T-helper 1 cell (primary cell): ENCODE measurements around the gene ZNRF3.
"Not testable (repeated sequence)": the region's sequence is repeated elsewhere in the genome, so short reads cannot be mapped to it uniquely, and the experiment has no call there.

ENCODE experiments used
- DNase-seq, 5 donors: peaks; one replicate each; pipeline ENCODE4 v3.0.0-alpha.2; 2012 to 2020

The ZNRF3 gene

DNA sequence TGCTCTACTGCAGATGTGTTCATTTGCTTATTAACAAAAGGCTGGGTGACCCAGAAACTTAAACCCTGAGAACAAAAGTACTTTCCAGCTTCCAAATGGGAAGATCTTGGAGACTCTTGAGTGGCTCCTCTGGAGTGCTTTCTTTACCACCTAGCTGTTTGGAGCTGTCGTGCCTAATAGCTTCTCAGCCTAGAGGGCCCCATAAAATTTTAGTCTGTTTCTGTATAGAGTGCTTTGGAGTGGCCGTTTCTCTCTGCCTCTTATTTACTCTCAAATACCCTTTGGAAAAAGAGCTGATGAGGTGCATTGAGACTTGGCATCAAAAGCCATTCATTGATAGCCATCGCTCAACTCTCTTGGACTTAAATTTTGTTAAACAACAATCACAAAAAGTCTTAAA, 50.7 kb downstream of the ZNRF3 start:
- DNase-seq = no peak

DNA sequence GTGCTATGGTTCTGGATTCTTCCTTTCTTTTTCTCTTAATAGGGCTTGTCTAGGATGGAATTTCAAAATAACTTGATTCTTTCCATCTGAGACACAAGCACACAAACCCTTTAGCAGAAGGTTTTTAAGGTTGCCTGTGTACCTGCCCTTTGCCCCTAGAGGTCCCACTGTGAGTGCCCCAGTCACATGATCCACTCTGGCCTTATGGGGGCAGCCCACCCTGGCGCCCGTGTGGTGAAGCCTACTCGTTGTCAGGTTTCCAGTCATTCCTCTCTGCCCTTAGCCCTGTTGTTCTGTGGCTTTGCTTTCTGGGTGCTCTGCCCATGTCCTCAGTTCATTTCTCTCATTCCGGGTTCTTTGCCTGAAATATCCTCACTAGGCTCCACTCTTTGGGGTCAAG, 51.8 kb downstream of the ZNRF3 start:
- no peak for DNase-seq

DNA sequence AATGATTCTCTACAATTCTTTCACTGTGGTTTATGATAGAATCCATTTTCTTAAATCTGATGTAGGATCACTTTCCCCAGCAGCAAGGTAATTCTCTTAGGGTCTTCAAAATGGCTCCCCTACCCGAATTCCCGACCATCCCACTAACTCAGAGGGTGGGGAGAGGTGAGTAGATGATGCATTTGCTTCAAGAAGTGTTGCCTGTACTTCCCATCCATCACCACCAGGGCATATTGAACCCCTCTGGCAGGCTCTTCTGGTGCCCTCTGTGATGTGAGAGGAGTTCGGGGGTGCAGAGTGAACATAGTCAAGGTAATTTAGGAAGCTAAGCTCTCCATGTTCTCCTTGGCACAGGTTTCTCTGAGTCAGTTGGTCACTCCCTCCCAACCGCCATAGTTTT, 52.3 kb downstream of the ZNRF3 start:
- DNase-seq = no peak

DNA sequence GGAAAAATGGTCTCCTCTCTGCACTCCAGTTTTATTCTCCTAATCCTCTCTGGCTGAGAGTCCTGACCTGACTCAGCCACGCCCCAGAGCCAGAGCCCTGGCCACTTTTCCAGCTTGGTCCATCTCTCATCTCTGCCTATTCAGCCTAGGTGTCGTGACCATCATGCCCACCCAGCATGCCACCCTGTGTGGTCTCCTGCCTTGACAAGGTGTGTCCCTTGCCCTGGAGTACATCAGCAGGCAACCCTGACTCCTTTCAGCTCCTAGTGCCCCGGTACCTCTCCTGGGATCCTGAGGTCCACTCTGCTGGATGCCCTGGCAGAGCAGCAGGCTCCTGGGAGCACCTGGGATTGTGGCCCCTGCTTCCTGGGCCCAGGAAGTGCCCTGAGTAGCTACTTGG, 52.8 kb downstream of the ZNRF3 start:
- no peak for DNase-seq

DNA sequence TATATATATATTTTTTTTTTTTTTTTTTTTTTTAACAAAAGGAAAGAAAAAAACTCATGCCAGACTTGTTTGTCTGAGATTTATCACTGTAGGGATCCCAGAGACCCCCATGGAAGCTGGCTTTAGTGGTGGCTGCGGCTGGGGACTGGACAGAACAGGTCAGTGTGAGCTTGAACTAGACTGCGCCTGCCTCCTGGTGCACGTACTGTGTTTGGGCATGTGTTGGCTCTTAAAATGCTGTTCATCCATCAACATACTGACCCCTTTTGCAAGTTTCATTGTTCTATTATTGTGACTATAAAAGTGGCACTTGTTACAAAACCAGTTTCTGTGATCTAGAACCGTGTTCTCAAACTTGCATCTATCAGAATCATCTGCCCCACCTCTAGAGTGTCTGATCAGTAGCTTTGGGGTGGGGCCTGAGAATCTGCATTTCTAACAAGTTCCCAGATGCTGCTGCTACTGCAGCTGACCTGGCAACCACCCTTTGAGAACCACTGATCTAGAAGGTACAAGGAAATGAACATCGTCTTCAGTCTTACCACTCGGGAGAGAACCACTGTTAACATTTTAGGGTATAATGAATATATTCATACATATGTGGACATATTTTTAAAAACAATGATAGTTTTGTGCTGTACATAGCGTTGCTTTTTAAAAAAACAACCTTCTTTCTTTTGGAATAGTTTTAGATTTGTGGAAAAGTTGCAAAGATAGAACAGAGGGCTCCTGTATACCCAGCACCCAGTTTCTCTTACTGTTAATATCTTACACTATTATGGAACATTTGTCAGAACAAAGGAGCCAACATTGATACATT, 54.0 kb downstream of the ZNRF3 start:
- DNase-seq = no peak

DNA sequence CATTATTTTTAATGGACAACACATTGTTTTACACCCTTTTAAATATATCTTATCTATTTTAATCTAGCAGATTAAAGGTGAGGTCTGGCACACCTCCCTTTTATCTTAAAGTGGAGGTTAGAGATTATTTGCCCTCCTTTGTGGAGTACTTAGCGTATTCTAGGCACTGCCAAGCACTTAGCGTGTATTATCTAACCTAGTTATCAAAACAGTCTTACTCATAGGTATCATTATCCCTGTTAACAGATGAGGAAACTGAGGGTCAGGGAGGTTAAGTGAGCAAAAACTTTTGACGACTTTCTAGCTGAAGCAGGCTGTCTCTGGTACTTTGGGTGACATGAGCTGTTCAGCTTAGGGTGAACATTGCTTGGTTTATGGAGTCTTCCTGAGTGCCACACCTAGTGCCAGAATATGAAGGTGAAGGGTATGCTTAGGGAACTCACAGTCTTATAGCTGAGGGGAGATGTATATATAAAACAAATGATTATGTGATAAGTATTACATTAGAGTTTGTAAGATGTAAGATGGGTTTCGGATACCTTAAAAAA, 55.0 kb downstream of the ZNRF3 start:
- no peak for DNase-seq

DNA sequence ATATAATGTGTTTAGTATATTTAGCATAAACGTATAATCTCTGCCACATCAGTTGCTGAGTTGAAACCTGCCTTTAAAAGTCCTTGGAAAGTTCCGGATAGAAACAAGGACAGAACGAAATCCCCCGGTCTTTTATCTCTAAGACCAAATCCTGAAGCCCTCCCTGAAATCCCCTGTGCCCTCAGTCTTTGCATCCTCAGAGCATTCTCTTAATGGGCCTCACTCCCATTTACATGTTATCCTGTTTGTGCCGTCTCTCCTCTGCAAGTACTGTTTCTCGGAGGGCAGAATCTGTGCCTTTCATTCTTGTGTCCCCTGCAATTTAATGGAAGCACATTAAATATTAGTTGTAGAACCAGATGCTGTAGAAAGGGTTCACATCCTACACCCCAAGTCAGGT, 56.0 kb downstream of the ZNRF3 start:
- no peak for DNase-seq

DNA sequence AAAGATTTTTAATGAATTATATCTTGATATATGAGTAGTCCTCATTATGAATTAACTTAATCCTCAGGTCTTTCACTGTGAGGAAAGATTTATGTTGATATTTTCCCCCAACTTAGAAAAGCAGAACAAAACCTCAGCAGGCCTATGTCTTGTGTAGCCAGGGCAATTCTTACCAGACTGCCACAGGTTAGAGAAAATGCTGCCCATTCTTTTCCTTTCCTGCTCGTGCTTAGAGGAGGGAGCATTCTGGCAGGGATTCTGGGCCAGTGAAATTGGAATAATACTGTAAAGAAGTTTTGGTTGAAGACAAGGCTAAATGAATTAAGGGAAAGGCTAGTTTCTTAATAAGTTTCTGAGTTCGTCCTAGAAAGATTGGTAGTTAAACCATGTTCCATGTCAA, 56.6 kb downstream of the ZNRF3 start:
- no peak for DNase-seq

DNA sequence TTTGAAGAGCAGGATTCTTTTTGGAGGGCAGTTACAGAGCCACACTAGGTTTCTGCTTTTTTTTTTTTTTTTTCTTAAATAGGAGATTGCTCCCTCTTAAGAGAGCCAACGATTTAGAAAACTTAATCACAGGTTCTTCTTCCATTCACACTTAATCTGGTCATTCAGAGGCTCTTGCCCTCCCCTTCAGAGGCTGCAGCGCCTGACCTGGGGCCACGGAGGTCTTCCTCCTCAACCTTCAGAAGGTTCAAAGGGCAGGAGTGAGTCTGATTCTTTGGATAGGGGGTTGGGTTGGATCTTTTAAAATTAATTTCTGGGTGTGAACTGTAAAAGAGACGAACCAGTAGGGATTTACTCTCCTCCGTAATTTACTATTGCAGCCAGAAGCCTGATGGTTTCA, 57.1 kb downstream of the ZNRF3 start:
- DNase-seq = no peak

DNA sequence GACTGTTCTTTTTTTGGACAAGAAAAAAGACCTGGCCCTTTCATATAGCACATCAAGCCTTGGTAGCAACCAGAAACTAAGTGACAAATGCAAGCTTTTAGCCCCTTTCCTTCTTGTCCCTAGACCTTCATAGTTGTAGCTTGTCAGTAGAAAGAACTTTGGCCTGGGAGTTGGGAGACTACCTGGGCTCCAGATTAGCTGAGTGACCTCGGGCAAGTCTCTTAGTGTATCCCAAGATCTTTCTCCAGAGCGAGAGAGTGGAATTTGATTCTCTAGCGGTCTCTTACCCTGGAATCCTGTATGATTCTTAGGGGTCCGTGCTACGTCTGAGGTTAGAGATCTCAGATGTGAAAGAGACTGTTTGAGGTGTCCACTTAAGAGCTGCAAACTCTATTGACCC, 59.0 kb downstream of the ZNRF3 start:
- no peak for DNase-seq

DNA sequence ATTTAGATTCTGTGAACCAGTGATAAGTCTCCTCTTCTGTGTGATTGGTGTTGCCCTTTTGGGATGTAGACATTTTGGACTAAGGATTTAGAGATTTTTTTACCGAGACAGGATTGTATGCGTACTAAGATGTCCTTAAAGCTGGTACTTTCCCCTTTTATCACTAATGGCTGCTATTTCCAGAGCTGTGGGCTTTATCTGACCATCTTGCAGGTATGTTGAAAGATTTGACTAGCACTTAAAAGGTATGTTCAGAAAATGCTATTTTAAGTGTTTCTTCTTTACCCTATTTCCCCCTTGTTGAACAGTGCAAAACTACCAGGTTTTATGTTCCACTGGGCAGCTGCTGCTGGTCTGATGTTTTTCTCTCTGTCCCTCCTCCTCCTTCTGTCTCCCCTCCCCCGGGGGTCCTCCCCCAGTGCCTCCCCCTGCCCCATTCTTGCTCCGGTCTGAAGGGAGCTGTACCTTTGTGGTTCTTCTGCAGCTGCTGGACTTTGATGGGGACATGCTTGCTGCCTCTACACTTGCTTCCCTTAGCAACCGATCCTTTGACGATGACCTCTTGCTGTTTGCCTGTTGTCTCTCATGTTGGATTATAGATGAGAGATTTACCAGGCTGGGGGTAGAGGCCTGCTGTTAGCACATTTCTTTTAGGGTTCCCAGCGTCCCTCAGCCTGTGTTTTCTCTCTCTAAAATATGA, 59.6 kb downstream of the ZNRF3 start:
- DNase-seq = no peak

DNA sequence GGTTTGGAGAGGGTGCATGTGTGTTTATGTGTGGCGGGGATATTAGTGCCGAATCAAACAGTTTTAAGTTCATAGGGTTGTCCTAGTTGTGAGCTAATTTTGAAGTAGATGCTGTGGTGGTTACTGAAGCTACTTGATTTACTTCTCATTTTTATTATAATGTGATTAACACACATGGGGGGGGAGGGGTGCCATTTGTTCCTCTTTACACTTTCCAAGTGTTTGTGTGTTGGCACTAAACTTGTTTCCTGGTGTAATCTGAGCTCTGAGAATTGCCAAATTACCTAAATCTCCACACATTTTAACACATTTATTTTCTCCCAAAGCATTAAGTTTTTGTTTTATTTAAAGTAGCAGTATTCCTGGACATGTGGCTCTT, 60.1 kb downstream of the ZNRF3 start:
- DNase-seq = no peak

DNA sequence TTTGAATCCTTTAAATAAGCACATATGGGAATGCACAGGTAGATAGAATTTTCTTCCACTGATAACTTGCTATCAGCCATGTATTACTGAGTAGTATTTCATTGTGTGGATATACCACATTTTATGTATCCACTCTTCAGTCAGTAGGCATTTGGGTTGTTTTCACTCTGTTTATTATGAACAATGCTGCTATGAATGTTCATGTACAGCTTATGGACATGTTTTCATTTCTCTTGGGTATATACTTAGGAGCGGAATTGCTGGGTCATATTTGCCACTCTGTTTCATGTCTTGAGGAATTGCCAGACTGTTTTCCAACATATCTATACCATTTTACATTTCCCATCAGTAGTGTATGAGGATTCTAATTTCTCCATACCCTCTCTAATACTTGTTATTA, 63.8 kb downstream of the ZNRF3 start:
- DNase-seq = no peak

DNA sequence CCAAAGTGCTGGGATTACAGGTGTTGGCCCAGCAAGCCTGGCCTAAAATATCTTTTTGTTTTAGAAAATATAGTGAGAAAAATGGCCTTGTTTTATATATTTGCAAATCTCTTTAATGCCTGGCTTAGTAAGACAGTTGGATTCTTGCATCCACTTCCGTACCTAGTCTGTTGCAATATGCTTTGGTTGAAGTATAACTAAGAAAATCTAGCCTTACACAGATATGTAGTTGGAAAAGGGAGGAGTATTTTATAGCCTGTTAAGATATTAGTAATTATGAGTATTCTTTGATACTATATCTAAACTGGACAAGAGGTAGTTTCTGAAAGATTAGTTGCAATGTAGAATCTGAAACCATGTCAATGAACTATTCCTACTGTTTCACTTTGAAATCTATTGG, 65.1 kb downstream of the ZNRF3 start:
- no peak for DNase-seq

DNA sequence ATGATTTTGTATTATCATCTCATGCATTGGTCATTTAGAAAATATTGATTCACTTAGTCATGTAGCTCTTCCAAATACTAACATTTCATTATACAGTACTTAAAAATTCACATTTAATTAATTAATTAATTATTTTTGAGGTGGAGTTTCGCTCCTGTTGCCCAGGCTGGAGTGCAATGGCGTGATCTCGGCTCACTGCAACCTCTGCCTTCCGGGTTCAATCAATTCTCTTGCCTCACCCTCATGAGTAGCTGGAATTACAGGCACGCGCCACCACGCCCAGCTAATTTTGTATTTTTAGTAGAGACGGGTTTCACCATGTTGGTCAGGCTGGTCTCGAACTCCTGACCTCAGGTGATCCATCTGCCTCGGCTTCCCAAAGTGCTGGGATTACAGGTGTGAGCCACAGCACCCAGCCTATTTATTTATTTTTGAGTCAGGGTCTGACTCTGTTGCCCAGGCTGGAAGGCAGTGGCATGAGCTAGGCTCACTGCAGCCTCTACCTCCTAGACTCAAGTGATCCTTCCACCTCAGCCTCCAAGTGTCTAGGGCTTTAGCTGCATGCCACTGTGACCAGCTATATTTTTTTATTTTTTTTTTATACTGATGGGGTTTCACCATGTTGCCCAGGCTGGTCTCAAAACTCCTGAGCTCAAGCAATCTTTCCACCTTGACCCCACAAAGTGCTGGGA, 65.6 kb downstream of the ZNRF3 start:
- DNase-seq = not testable (repeated sequence)

DNA sequence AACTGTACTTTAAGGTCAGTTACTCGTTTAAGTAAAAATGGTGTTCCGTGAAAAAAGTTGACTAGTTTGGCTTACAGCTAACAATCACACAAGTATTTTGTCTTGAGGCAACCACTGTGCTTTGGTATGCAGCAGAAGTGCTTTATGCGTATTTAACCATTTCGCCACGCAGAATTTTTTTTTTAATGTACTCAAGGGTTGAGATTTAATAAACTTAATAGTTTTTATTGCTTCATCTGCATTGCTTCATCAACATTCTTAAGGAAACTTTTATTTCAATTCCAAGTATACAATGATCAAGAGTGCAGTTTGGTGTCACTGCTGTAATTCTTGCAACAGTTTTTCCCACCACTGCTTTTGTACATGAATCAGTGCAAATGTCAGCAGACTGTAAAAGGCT, 66.4 kb downstream of the ZNRF3 start:
- no peak for DNase-seq

DNA sequence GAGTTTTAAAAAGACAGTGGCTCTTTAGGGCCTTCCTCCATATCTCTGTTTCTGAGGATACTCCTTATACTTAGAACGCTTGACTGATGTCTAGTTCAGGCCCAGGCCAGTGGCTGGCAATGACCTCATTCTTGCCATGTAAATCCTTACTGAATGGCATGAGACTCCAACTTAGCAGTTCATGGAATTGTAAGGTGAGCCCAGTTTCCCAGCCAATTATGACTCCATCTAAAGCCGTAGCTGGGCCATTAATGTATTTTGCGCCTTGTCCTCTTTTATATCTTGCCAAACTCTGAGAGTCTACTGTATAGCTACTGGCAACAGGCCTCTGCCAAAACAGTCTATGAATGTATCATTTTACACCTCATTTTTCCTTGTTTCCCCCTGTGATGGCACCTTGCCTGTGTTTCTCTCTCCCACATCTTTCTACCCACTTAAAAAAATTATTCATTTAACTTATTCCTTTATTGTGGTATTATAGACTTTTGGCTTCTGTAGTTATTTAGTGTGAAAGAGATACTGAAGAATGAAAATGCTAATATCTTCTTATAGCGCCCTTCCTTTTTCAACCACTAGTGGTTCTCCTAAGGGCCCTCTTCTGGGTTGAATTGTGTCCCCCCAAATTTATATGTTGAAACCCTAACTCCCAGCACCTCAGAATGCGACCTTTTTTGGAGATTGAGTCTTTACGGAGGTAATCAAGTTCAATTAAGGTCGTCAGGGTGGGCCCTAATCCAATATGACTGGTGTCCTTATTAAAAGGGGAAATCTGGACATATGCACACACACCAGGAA, 67.4 kb downstream of the ZNRF3 start:
- no peak for DNase-seq

DNA sequence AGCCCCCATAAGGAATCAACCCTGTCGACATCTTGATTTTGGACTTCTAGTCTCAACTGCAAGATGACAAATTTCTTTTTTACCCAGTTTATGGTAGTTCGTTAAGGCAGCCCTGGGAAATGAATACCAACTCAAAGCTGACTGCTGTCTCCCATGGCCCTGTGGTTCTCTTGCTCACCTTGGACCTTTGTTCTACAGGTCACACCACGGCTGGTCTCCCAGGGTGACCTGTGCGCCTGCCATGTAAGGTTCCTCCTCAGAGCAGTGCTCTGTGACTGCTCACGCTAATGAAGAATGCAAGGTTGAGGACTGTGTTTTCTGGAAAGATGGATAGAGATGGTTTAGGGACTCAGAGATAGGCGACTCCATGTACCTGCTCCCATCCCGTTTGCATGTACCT, 68.2 kb downstream of the ZNRF3 start:
- DNase-seq = no peak

DNA sequence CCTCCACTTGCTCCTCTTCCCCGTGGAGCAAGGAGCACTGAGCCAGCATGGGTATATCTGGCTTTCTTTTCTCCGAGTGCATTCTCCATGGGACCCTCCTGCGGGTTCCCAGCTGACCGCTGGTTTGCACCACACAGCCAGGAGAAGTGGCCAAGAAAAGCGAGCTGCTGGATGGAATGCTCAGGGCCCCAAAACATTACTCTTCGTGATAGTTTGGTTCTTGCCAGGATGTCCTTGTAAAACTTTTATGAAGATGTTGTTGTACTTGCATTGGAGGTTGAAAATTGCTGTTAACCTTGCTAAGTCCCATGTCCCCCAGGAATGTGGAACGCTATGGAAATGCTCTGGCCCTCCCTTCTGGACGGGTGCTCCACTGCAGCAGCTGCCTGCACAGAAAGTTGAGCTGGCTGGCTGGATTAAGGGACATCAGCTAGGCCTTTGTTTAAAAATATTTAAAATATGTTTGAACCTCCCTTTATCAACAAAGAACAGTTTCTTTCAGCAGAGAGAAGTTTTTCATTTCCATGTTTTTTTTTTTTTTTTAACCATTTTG, 68.7 kb downstream of the ZNRF3 start:
- no peak for DNase-seq

DNA sequence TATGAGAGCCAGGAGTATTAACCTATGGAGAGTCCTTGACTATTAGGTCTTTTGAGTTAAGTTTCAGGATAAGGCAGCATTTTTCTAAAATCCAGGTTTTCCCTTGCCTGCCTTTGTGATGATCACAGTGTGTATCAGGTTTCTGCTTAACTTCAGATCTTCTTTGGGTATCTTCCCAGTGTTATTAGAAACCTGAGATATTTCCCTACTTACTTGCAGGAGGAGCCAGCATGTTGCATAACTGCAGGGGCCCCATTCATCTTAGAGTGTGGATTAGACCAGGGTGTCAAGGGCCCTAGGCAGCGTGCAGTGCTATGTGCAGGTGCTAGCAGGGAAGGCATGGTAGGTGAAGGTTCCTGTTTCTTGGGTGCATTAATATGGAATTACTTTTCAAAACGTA, 69.5 kb downstream of the ZNRF3 start:
- DNase-seq = no peak

DNA sequence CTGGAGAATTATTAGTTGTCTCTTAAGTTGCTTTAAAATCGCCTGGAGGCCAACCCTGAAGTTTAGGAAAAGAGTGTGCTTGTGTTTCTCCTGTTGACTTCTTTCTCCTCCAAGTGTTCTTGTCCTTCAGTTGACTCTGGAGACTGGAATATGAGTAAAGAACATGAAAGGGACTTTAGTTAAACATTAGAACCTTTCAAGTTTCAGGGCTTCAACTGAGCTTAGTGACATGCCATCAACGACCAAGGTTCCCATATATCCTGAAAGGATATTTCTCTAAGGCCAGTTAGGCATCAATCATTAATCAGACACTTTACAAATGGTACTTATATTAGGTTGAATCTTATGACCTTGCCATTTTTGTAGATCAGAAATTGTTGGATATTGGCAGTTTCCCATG, 70.0 kb downstream of the ZNRF3 start:
- DNase-seq = no peak
